Measurements from ENCODE around the gene SND1.

The SND1 gene

DNA sequence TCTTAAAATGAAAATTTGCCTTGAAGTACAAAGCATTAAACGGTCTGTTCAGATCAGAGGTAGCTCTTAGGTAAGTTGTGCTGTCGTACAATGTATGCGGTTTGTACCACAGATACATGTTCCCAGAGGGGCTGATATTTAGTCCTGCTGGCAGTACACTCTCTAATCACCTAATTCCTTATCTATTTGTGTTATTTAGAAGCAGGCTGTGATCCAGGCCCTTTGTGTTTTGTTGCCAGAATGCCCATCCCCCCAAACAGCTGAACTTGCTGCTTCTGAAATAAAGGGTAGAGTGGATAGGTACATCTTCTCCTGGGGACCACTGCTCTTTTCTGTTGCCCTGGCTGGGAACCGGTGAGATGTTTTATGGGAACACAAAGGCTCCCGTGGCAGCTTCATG lies 84.5 kb downstream of the SND1 start:
- DNase-seq = no peak

- no peak for DNase-seq
Measured at GRCh38 chr7:127738859-127739258, 86.9 kb downstream of the SND1 start.

GRCh38 chr7:127741764-127742375 lies 89.9 kb downstream of the SND1 start:
- no peak for DNase-seq

GRCh38 chr7:127745445-127745844 lies 93.5 kb downstream of the SND1 start:
- no peak for DNase-seq

DNA sequence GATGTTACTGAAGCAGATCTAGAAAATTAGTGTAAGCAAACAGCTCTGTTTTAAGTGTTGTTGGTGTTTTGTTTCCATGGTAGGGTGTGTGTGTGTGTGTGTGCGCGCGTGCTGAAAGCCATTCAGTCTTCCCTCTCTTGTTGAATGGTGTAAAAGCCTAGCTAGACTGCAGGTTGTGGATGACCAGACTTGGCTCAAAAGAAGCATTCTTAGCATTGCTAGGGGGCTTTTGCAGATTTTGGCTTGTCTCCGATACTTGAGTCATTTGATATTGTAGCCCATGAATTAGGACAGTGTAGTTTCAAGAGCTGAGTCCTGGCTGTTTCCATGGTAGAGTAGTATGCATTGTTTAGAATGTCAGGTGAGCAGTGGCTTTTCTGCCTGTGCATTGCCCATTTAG lies 99.1 kb downstream of the SND1 start:
- DNase-seq = no peak

GRCh38 chr7:127751490-127752448 lies 99.8 kb downstream of the SND1 start:
- DNase-seq = no peak

DNA sequence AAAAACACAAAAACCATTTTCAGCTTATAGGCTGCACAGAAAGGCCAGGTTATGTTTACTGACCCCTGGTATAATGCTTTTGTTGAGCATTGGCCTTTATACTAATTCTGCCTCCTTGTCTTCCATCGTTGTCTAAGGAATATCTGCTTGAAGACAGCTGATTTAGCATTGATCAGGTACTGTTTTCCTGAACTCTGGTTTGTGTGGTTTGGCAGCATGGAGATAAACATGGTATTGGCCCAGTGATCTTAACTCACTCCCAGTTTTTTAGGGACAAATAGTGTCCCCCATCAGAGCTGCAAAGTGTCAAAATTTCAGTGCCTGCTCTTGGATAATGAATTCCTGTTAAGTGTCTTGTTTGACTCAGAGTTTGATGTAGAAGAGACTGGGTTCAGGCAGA lies 100.8 kb downstream of the SND1 start:
- no peak for DNase-seq

GRCh38 chr7:127754457-127754856 lies 102.5 kb downstream of the SND1 start:
- no peak for DNase-seq

DNA sequence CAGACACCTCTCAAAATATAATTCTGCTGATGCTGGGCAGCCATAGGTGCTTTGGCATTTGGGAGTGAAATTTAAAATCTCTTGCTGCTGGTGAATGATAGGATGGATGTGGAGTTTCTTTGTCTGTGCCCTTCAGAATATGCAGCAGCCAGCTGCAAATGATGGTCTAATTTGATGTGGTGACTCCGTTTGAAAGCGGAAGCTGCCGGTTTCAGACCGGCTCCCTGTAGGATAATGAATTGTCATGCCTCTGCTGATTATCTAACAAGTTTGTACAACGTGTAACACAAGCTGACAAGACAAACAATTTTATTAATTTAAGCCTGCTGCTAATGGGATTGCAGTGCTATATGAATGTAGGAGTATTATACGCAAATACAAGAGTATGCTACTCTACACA lies 103.5 kb downstream of the SND1 start:
- peak; percentile 64 for DNase-seq

DNA sequence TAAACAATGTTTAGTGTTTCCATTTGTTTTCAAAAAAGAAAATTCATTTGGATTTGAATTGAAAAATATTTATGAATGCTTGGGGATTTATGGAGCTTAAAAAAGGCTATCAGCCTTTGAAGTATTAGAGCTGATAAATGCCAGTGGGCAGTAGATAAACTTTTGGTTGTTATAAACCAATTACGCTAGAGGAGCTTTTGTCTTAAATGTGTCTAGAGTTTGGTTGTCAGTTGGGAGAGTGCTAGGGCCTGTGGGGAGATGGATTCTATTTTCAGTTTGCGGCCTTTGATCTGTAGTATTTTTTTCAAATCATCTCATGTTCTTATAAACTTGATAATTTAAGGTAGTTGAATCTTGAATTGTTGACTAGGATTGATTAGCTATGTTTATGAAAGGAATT lies 104.0 kb downstream of the SND1 start:
- DNase-seq = no peak

DNA sequence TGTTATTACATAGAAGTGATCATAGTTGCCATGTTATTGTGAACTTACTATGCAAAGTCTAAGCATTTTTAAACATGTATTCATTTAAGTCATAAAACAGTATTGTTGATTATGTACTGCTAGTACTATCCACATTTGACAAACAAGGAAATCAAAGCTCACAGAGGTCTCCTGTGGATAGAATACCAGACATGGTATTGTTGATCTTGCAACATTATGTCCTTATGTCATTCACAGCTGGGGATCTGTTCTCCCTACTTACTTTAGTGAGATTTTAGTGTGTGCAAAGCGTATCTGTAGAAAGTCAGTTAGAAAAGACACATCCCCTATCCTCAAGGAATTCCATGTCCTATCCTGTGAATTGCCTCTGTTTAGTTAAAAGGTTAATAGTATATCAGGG lies 106.1 kb downstream of the SND1 start:
- no peak for DNase-seq

- DNase-seq = no peak
Measured at GRCh38 chr7:127758845-127759244, 106.9 kb downstream of the SND1 start.

DNA sequence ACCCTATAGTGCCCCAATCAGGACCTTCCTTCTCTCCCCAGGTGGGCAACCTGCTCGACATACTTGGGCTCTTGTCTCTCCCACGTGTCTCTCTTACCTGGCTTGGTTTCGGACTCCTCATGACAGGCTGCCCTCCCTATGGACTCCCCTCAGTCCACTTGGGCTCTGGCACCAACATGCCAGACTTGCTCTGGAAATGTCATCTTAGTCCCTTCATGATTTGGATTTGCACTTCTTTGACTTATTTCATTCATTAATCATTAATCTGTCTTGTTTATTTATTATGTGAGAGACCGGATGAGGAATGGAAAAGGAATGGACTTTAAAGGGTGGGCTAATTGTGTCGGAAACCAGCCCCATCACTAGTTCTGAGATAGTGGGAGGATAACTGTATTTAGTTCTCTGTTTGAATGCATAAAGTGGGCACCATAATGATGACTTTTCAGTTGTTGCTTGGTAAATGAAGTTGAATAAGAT lies 108.0 kb downstream of the SND1 start:
- DNase-seq = no peak

DNA sequence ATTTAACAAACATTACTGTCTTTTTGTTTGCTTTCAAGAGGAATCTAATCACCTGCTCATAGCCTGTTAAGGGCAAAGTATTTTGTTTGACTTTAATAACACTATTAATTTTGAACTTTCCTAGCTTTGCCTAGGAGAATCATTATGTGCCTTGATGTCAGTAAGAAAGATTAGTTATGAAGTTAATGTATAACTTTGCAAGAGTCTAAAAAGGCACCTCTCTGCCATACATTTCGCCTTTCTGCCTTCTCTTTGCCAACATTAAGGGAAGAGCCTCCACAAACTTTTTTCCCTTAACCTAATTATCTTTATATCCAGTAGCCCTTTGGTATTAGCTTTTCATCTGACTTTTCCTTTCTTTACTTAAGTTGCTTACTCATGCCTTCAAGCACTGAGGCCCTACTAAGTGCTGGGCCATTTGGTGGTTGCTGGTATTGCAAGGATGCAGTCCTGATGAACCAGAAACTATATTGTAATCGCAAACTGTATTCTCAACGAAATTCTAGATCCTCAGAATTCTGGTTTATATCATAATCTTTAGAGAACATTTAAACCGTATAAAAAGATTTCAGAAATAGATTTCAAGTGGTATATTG lies 108.5 kb downstream of the SND1 start:
- DNase-seq = no peak

GRCh38 chr7:127761196-127761595 lies 109.2 kb downstream of the SND1 start:
- no peak for DNase-seq

- no peak for DNase-seq
Measured at GRCh38 chr7:127764681-127765080, 112.7 kb downstream of the SND1 start.

- no peak for DNase-seq
Measured at GRCh38 chr7:127765150-127765549, 113.2 kb downstream of the SND1 start.

GRCh38 chr7:127766831-127767459 lies 115.0 kb downstream of the SND1 start:
- DNase-seq = no peak

GRCh38 chr7:127768241-127768640 lies 116.2 kb downstream of the SND1 start:
- DNase-seq = no peak

- no peak for DNase-seq
Measured at GRCh38 chr7:127769137-127769536, 117.1 kb downstream of the SND1 start.

GRCh38 chr7:127769696-127770400 lies 117.9 kb downstream of the SND1 start:
- no peak for DNase-seq

- peak; percentile 15 for DNase-seq
Measured at GRCh38 chr7:127770885-127771284, 118.9 kb downstream of the SND1 start.

DNA sequence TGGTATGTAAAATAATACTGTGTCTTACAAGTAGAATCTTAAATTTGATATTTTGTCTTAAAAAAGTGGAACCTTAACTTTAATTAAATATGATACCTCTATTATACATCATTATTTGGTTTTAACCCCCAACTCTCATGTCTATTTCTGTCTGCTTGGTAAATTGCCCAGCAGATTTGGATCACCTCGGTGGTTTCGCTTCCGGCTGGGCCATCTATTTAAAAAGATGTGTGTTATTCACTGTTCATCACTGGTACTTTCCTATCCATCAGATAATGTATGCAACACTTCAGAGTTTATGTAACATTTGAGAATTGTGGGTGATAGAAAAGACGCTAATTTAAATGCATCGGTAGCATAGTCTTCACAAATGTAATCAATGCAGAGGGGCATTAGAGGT lies 119.7 kb downstream of the SND1 start:
- no peak for DNase-seq

Measured in NCI-H2081 treated with DMSO at 0.1 percent for 48 hours (cell line).